Measurements from ENCODE around the gene CDKN2C.

DNA sequence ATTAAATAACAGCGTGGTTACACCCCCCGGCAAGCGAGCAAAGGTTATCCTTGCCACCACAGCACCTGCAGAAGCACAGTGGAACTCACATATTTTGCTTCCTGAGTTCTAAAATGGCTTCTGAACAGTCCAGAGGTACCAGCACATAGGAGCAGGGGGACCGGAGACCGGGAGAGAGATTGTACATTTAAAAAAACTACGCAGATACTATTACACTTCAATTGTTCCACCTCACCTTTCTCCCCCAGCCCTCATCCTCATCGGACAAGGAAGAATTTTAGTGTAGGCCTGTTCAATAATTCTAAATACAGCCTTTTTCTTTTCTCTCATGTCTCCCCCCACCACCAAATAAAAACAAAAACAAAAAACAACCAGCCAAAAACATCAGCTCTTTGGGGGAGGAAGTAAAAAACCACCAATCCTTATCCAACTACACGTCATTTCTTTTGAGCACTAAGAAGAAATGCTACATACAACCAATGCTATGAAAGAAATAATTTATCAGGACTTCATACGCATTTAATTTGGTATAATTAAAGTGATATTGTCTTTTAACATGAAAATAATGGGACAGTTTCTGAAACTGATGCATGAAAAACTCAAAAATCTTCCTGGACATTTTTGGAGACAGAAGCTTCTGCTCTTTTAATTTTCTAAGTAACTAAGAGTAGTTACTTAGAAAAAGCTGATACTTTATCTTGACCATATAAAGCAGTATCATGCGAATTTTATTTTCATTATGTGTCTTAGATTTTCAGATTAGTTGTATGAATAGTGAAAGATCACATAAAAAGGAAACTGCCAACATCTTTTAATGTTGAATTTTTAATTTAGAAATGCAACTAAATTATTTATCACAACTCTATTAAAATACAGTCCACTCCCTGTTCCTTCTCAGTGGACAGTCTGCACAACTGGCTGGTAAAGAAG lies 9.1 kb downstream of the CDKN2C start:
- no peak for TF ChIP-seq EZH2phosphoT487 (IDR thresholded peaks at IDR 0.05; ENCODE audit: borderline replicate concordance, low read depth)
- TF ChIP-seq POLR2AphosphoS5 (IDR thresholded peaks at IDR 0.05; ENCODE audit: low read depth, low read length): no peak

Data from SK-N-SH (cell line).